HG03571 (cell line): ENCODE data around the gene ADIRF.
"Not testable (repeated sequence)": the region's sequence is repeated elsewhere in the genome, so short reads cannot be mapped to it uniquely, and the experiment has no call there.

Experiments
- ATAC-seq: cut with Tn5 transposase; IDR thresholded peaks from one replicate; pipeline ENCODE4 v1.9.1; 2021; ENCODE audit not compliant: unreplicated experiment

ADIRF gene

GRCh38 chr10:86976362-86977056 lies 8.2 kb downstream of the ADIRF start:
- no peak for ATAC-seq

GRCh38 chr10:86978457-86978856 lies 10.2 kb downstream of the ADIRF start:
- ATAC-seq: not testable (repeated sequence)

GRCh38 chr10:86979296-86979818 lies 11.1 kb downstream of the ADIRF start:
- ATAC-seq: no peak

- no peak for ATAC-seq
Measured at GRCh38 chr10:86979977-86980448, 11.7 kb downstream of the ADIRF start.

- not testable (repeated sequence) for ATAC-seq
Measured at GRCh38 chr10:86981020-86981419, 12.7 kb downstream of the ADIRF start.

- no peak for ATAC-seq
Measured at GRCh38 chr10:86981716-86982115, 13.4 kb downstream of the ADIRF start.

GRCh38 chr10:86984498-86984897 lies 16.2 kb downstream of the ADIRF start:
- ATAC-seq: not testable (repeated sequence)

- ATAC-seq: no peak
Measured at GRCh38 chr10:86988520-86988919, 20.2 kb downstream of the ADIRF start.

- not testable (repeated sequence) for ATAC-seq
Measured at GRCh38 chr10:86991362-86991761, 23.1 kb downstream of the ADIRF start.

GRCh38 chr10:86992456-86992855 lies 24.2 kb downstream of the ADIRF start:
- no peak for ATAC-seq

- ATAC-seq: no peak
Measured at GRCh38 chr10:86992929-86993328, 24.6 kb downstream of the ADIRF start.

- not testable (repeated sequence) for ATAC-seq
Measured at GRCh38 chr10:86999802-87000403, 31.6 kb downstream of the ADIRF start.

GRCh38 chr10:87000491-87000890 lies 32.2 kb downstream of the ADIRF start:
- no peak for ATAC-seq

GRCh38 chr10:87007124-87007523 lies 38.8 kb downstream of the ADIRF start:
- ATAC-seq: not testable (repeated sequence)

- not testable (repeated sequence) for ATAC-seq
Measured at GRCh38 chr10:87007674-87008073, 39.4 kb downstream of the ADIRF start.

GRCh38 chr10:87008303-87008702 lies 40.0 kb downstream of the ADIRF start:
- not testable (repeated sequence) for ATAC-seq

- ATAC-seq: not testable (repeated sequence)
Measured at GRCh38 chr10:87009134-87009696, 40.9 kb downstream of the ADIRF start.

GRCh38 chr10:87013528-87013927 lies 45.2 kb downstream of the ADIRF start:
- ATAC-seq: not testable (repeated sequence)

GRCh38 chr10:87014986-87015716 lies 46.9 kb downstream of the ADIRF start:
- not testable (repeated sequence) for ATAC-seq

- ATAC-seq: not testable (repeated sequence)
Measured at GRCh38 chr10:87018127-87018526, 49.8 kb downstream of the ADIRF start.

GRCh38 chr10:87019066-87019465 lies 50.8 kb downstream of the ADIRF start:
- not testable (repeated sequence) for ATAC-seq
